DMS153 treated with DMSO at 0.1 percent for 48 hours (cell line): ENCODE measurements around the gene EMC8.
"Not testable (repeated sequence)": the region's sequence is repeated elsewhere in the genome, so short reads cannot be mapped to it uniquely, and the experiment has no call there.

Source experiments
- DNase-seq: peaks from one replicate; lab custom pipeline; 2025; ENCODE audit not compliant: unreplicated experiment; lab: John Stamatoyannopoulos, UW

EMC8 gene

GRCh38 chr16:85799497-85800320 lies at the start of gene EMC8, which contains the start of gene COX4I1:
Gene EMC8, minus strand, starts transcription at chr16:85799544. Its CDS starts 249 bp downstream, at chr16:85799295.
Gene COX4I1, plus strand, starts transcription at chr16:85799695. Its CDS starts 1,511 bp downstream, at chr16:85801206.
- peak; percentile 85 for DNase-seq

- no peak for DNase-seq
These were observed 49.6 kb upstream of the EMC8 start for GRCh38 chr16:85848986-85849385.

GRCh38 chr16:85847681-85848601 lies 48.6 kb upstream of the EMC8 start:
- DNase-seq = no peak

- no peak for DNase-seq
These were observed 47.7 kb upstream of the EMC8 start for GRCh38 chr16:85847036-85847435.

GRCh38 chr16:85846461-85846860 lies 47.1 kb upstream of the EMC8 start:
- no peak for DNase-seq

- no peak for DNase-seq
These were observed 45.9 kb upstream of the EMC8 start for GRCh38 chr16:85845266-85845665.

- DNase-seq = no peak
These were observed 45.4 kb upstream of the EMC8 start for GRCh38 chr16:85844786-85845185.

- no peak for DNase-seq
These were observed 44.8 kb upstream of the EMC8 start for GRCh38 chr16:85844169-85844481.

GRCh38 chr16:85843471-85844168 lies 44.3 kb upstream of the EMC8 start:
- DNase-seq = no peak

GRCh38 chr16:85842848-85843247 lies 43.5 kb upstream of the EMC8 start:
- no peak for DNase-seq

GRCh38 chr16:85842435-85842834 lies 43.1 kb upstream of the EMC8 start:
- DNase-seq = no peak

- no peak for DNase-seq
These were observed 41.5 kb upstream of the EMC8 start for GRCh38 chr16:85840801-85841200.

GRCh38 chr16:85840395-85840794 lies 41.1 kb upstream of the EMC8 start:
- DNase-seq = no peak

- no peak for DNase-seq
These were observed 40.4 kb upstream of the EMC8 start for GRCh38 chr16:85839681-85840240.

GRCh38 chr16:85838876-85839585 lies 39.7 kb upstream of the EMC8 start:
- DNase-seq = no peak

- DNase-seq = no peak
These were observed 39.0 kb upstream of the EMC8 start for GRCh38 chr16:85838381-85838780.

GRCh38 chr16:85837654-85838053 lies 38.3 kb upstream of the EMC8 start:
- not testable (repeated sequence) for DNase-seq

GRCh38 chr16:85836706-85837582 lies 37.6 kb upstream of the EMC8 start:
- DNase-seq = no peak

- DNase-seq = no peak
These were observed 36.8 kb upstream of the EMC8 start for GRCh38 chr16:85835956-85836705.
